Left ventricle myocardium inferior (tissue), 1 donor: ENCODE measurements around the gene SDF4. TPM values are rescaled to one million over a fixed set of nuclear protein-coding genes. Genes with fewer than 3 reads are reported as not detected.

Source experiments
- DNase-seq: peaks from one replicate; pipeline ENCODE4 v3.0.0-alpha.2; 2020
- H3K27ac ChIP-seq: fragments of 200-600 bp; replicated peaks from 2 replicates; pipeline ENCODE4 v1.8.0; 2021
- H3K27me3 ChIP-seq: fragments of 200-600 bp; 2 replicates; pipeline ENCODE4 v1.8.0; 2021; ENCODE audit warnings: low read depth
- H3K36me3 ChIP-seq: fragments of 200-600 bp; 2 replicates; pipeline ENCODE4 v1.8.0; 2021
- H3K4me1 ChIP-seq: fragments of 200-600 bp; 2 replicates; pipeline ENCODE4 v1.8.0; 2021
- H3K4me3 ChIP-seq: fragments of 200-600 bp; 2 replicates; pipeline ENCODE4 v1.8.0; 2021; ENCODE audit warnings: mild to moderate bottlenecking, moderate library complexity
- H3K9me3 ChIP-seq: fragments of 200-600 bp; replicated peaks from 2 replicates; pipeline ENCODE4 v1.8.0; 2021
- CTCF ChIP-seq: fragments of 200-600 bp; IDR thresholded peaks from 2 replicates; pipeline ENCODE4 v1.8.0; 2021; ENCODE audit warnings: antibody characterized with exemption, mild to moderate bottlenecking, borderline replicate concordance
- intact Hi-C: fragments of 100-400 bp; cut with micrococcal nuclease; formaldehyde crosslinking; loops from one replicate; pipeline ENCODE4 v1.11.0; 2022
- total RNA-seq: library from RNA; stranded (reverse); fragmentation: NEBNext Ultra II Directional; extraction: Animal tissue kit (Norgen Biotek cat#: 25700); gene quantifications from one replicate; pipeline ENCODE4 v1.2.1, GENCODE V29; 2021
- donor health status: DM: no; HTN: yes; CAD: no; lungs with severe emphysema.

SDF4 gene
- total RNA-seq, 1 donor from 2014 or later: 114 TPM

- H3K4me1 ChIP-seq: peaks cover 7% of the 10 kb centered on the region
- peaks cover 100% of the 10 kb centered on the region for H3K27me3 ChIP-seq
- intact Hi-C loops: no loop called here
- peaks cover 3% of the 10 kb centered on the region for H3K9me3 ChIP-seq
- H3K4me3 ChIP-seq: no peak overlapping the region
- H3K36me3 ChIP-seq: no peaks in the 10 kb centered on the region
- no peak for DNase-seq
- TF ChIP-seq CTCF: no peak
- no peak overlapping the region for H3K27ac ChIP-seq
Observed at GRCh38 chr1:1170215-1171091, 61.3 kb downstream of the SDF4 start.

- Histone ChIP-seq H3K27ac (no peak overlapping the region), H3K9me3 (no peaks in the 10 kb centered on the region), H3K4me1 (peaks cover 7% of the 10 kb centered on the region), H3K4me3 (no peak overlapping the region), H3K36me3 (no peaks in the 10 kb centered on the region), H3K27me3 (peaks cover 100% of the 10 kb centered on the region)
- DNase-seq: peak; percentile 6
- TF ChIP-seq CTCF: no peak
- intact Hi-C loops: no loop called here
Observed at GRCh38 chr1:1169429-1170214, 62.2 kb downstream of the SDF4 start.

GRCh38 chr1:1168451-1169411, 63.1 kb downstream of the SDF4 start:
- peaks cover 5% of the 10 kb centered on the region for H3K4me1 ChIP-seq
- peaks cover 100% of the 10 kb centered on the region for H3K27me3 ChIP-seq
- no peak overlapping the region for H3K4me3 ChIP-seq
- no peaks in the 10 kb centered on the region for H3K9me3 ChIP-seq
- H3K36me3 ChIP-seq: no peaks in the 10 kb centered on the region
- TF ChIP-seq CTCF: no peak
- no peak for DNase-seq
- H3K27ac ChIP-seq: no peak overlapping the region
- intact Hi-C loops: no loop called here

GRCh38 chr1:1167841-1168450, 63.9 kb downstream of the SDF4 start:
- Histone ChIP-seq H3K4me3 (no peak overlapping the region), H3K27me3 (peaks cover 100% of the 10 kb centered on the region), H3K27ac (no peak overlapping the region), H3K36me3 (no peaks in the 10 kb centered on the region), H3K4me1 (no peaks in the 10 kb centered on the region), H3K9me3 (no peaks in the 10 kb centered on the region)
- TF ChIP-seq CTCF: no peak
- DNase-seq: no peak
- intact Hi-C loops: no loop called here
